Activated T-cell treated with anti-CD3 and anti-CD28 coated beads, Interleukin-2, amount 50 U/mL, for 48 hours (primary cell): ENCODE data around the gene GPR137.

ENCODE experiments used
- DNase-seq, 2 experiments: peaks; one replicate each; pipeline ENCODE4 v3.0.0-alpha.2; 2020

Gene GPR137

GRCh38 chr11:64249563-64250414 is 35.9 kb upstream of the GPR137 start:
- peak in 1 of 2 experiments; percentile 31 for DNase-seq

GRCh38 chr11:64250415-64251015 is 35.1 kb upstream of the GPR137 start:
- no peak for DNase-seq

- peak; percentile 81 to 87 for DNase-seq
Observed at GRCh38 chr11:64251016-64251752, 34.5 kb upstream of the GPR137 start, which contains the start of gene PLCB3. TSS of gene PLCB3 (plus strand) at chr11:64251530. CDS start at chr11:64251650, 120 bp downstream.

- no peak for DNase-seq
Observed at GRCh38 chr11:64251753-64252002, 34.0 kb upstream of the GPR137 start.

- peak in 1 of 2 experiments; percentile 52 for DNase-seq
Observed at GRCh38 chr11:64252003-64252872, 33.4 kb upstream of the GPR137 start.

GRCh38 chr11:64253043-64253442 is 32.6 kb upstream of the GPR137 start:
- DNase-seq = no peak

- DNase-seq = no peak
Observed at GRCh38 chr11:64253481-64253880, 32.2 kb upstream of the GPR137 start.

GRCh38 chr11:64254326-64254725 is 31.3 kb upstream of the GPR137 start:
- DNase-seq = no peak

- no peak for DNase-seq
Observed at GRCh38 chr11:64255135-64256128, 30.2 kb upstream of the GPR137 start.

- DNase-seq = no peak
Observed at GRCh38 chr11:64256300-64256699, 29.3 kb upstream of the GPR137 start.

GRCh38 chr11:64258356-64258755 is 27.3 kb upstream of the GPR137 start:
- no peak for DNase-seq

GRCh38 chr11:64258946-64259532 is 26.6 kb upstream of the GPR137 start:
- DNase-seq = no peak

- DNase-seq = no peak
Observed at GRCh38 chr11:64259533-64260067, 26.0 kb upstream of the GPR137 start.

GRCh38 chr11:64260147-64260708 is 25.4 kb upstream of the GPR137 start:
- no peak for DNase-seq

- DNase-seq = no peak
Observed at GRCh38 chr11:64261556-64262080, 24.0 kb upstream of the GPR137 start.

- no peak for DNase-seq
Observed at GRCh38 chr11:64262271-64263002, 23.2 kb upstream of the GPR137 start.

- DNase-seq = no peak
Observed at GRCh38 chr11:64263021-64263946, 22.4 kb upstream of the GPR137 start.

GRCh38 chr11:64263947-64264317 is 21.7 kb upstream of the GPR137 start:
- no peak for DNase-seq
